ENCODE measurements around the gene PKM.

DNA sequence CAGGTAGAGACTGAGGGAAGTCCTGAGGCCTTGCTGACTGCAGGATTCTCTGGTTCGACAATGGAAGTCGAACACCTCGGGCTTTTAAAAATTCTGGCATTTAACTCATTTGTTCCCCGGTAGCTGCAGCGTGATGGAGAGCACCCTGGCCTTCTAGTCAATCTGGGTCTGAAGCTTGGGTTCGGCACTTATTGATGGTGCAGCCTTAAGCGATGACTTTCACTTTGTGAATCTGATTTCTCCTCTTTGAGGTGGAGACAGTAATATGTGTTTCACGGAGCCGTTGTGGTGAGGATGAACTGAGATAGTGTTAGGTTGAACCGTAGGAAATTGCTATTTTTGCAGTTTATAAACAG, 42.0 kb upstream of the PKM start:
- TF ChIP-seq, protein P1, sequence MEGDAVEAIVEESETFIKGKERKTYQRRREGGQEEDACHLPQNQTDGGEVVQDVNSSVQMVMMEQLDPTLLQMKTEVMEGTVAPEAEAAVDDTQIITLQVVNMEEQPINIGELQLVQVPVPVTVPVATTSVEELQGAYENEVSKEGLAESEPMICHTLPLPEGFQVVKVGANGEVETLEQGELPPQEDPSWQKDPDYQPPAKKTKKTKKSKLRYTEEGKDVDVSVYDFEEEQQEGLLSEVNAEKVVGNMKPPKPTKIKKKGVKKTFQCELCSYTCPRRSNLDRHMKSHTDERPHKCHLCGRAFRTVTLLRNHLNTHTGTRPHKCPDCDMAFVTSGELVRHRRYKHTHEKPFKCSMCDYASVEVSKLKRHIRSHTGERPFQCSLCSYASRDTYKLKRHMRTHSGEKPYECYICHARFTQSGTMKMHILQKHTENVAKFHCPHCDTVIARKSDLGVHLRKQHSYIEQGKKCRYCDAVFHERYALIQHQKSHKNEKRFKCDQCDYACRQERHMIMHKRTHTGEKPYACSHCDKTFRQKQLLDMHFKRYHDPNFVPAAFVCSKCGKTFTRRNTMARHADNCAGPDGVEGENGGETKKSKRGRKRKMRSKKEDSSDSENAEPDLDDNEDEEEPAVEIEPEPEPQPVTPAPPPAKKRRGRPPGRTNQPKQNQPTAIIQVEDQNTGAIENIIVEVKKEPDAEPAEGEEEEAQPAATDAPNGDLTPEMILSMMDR (IDR thresholded peaks at IDR 0.05; ENCODE audit: insufficient read depth, low read length): no peak
- TF ChIP-seq SPI1 (IDR thresholded peaks at IDR 0.05; ENCODE audit: borderline replicate concordance, low read depth): no peak
- TF ChIP-seq, protein P2, sequence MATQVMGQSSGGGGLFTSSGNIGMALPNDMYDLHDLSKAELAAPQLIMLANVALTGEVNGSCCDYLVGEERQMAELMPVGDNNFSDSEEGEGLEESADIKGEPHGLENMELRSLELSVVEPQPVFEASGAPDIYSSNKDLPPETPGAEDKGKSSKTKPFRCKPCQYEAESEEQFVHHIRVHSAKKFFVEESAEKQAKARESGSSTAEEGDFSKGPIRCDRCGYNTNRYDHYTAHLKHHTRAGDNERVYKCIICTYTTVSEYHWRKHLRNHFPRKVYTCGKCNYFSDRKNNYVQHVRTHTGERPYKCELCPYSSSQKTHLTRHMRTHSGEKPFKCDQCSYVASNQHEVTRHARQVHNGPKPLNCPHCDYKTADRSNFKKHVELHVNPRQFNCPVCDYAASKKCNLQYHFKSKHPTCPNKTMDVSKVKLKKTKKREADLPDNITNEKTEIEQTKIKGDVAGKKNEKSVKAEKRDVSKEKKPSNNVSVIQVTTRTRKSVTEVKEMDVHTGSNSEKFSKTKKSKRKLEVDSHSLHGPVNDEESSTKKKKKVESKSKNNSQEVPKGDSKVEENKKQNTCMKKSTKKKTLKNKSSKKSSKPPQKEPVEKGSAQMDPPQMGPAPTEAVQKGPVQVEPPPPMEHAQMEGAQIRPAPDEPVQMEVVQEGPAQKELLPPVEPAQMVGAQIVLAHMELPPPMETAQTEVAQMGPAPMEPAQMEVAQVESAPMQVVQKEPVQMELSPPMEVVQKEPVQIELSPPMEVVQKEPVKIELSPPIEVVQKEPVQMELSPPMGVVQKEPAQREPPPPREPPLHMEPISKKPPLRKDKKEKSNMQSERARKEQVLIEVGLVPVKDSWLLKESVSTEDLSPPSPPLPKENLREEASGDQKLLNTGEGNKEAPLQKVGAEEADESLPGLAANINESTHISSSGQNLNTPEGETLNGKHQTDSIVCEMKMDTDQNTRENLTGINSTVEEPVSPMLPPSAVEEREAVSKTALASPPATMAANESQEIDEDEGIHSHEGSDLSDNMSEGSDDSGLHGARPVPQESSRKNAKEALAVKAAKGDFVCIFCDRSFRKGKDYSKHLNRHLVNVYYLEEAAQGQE (IDR thresholded peaks at IDR 0.05; ENCODE audit: insufficient replicate concordance, low read depth): no peak
